GM12878 (cell line): ENCODE results near the gene MAPKAP1. TPM values are rescaled to one million over a fixed set of nuclear protein-coding genes. Genes with fewer than 3 reads are reported as not detected.
"Not testable (repeated sequence)": the region's sequence is repeated elsewhere in the genome, so short reads cannot be mapped to it uniquely, and the experiment has no call there.

Source experiments
- ATAC-seq: fragments of 200-7000 bp; cut with Tn5 transposase; 3 replicates; pipeline ENCODE4 v1.9.1; 2020; ENCODE audit warnings: mild to moderate bottlenecking, moderate library complexity
- BruUV-seq: library from RNA; stranded (reverse); fragments of 400-500 nt; replicated peaks from 2 replicates; lab custom pipeline; 2021; lab: Mats Ljungman, UMichigan
- CTCF ChIA-PET: fragments of 300-600 bp; sonication (Branson Sonifier 250); formaldehyde crosslinking; extraction: SDS; loops from one replicate; lab custom pipeline; 2021; ENCODE audit warnings: inconsistent platforms; lab: Yijun Ruan, JAX
- POLR2A ChIA-PET: fragments of 350-600 bp; formaldehyde crosslinking; extraction: SDS; loops from one replicate; lab custom pipeline; 2021; ENCODE audit warnings: inconsistent platforms; lab: Charles Lee
- RAD21 ChIA-PET: fragments of 300-600 bp; sonication (Branson Sonifier 250); formaldehyde crosslinking; loops from one replicate; lab custom pipeline; 2023; ENCODE audit warnings: antibody characterized with exemption; ENCODE audit not compliant: unreplicated experiment; lab: Charles Lee
- SMC1A ChIA-PET: fragments of 300-600 bp; sonication (Branson Sonifier 250); formaldehyde crosslinking; loops from one replicate; lab custom pipeline; 2023; ENCODE audit not compliant: unreplicated experiment, uncharacterized antibody; lab: Charles Lee
- DNase-seq: peaks from one replicate; pipeline ENCODE4 v3.0.0-alpha.2; 2011; ENCODE audit warnings: low read depth, low spot score
- FAIRE-seq: peaks from 3 replicates; lab custom pipeline; 2011; peaks lifted over from hg19 to GRCh38; lab: Jason Lieb, UNC
- H2AFZ ChIP-seq: 2 replicates; pipeline ENCODE4 v1.6.0; 2011; ENCODE audit warnings: low read depth, low read length, control low read depth; ENCODE audit not compliant: control insufficient read depth
- H3K27ac ChIP-seq: 2 replicates; pipeline ENCODE4 v1.5.1; 2011; ENCODE audit warnings: control low read depth; ENCODE audit not compliant: control insufficient read depth, insufficient read depth
- H3K27me3 ChIP-seq, 2 experiments: replicated peaks in 1 of 2; 2 replicates each; pipeline versions ENCODE4 v1.6.0 to v1.6.1; 2011; ENCODE audit warnings: low read length in 1 of 2; ENCODE audit not compliant: control insufficient read depth in 2 of 2, insufficient read depth in 2 of 2
- H3K36me3 ChIP-seq, 2 experiments: 2 replicates each; pipeline ENCODE4 v1.5.1; 2011; ENCODE audit warnings: low read length in 1 of 2; ENCODE audit not compliant: control insufficient read depth in 2 of 2, insufficient read depth in 2 of 2
- H3K4me1 ChIP-seq: 2 replicates; pipeline ENCODE4 v1.6.1; 2011; ENCODE audit warnings: mild to moderate bottlenecking, low read length, moderate library complexity, mixed read lengths; ENCODE audit not compliant: control insufficient read depth, insufficient read depth
- H3K4me2 ChIP-seq: 2 replicates; pipeline ENCODE4 v1.6.0; 2011; ENCODE audit warnings: control low read depth; ENCODE audit not compliant: control insufficient read depth, insufficient read depth
- H3K4me3 ChIP-seq: fragments of 200-600 bp; sonication (generic); 2 replicates; pipeline ENCODE4 v1.5.1; 2016
- H3K79me2 ChIP-seq: 2 replicates; pipeline ENCODE4 v1.6.0; 2011; ENCODE audit warnings: low read length; ENCODE audit not compliant: control insufficient read depth, insufficient read depth
- H3K9ac ChIP-seq: 2 replicates; pipeline ENCODE4 v1.8.0; 2011; ENCODE audit warnings: low read length, control low read depth, mixed read lengths; ENCODE audit not compliant: control insufficient read depth, insufficient read depth
- H3K9me3 ChIP-seq: replicated peaks from 3 replicates; pipeline ENCODE4 v1.5.1; 2011; ENCODE audit warnings: mild to moderate bottlenecking, low read length; ENCODE audit not compliant: control insufficient read depth, insufficient read depth
- H4K20me1 ChIP-seq: 2 replicates; pipeline ENCODE4 v1.6.0; 2011; ENCODE audit not compliant: control insufficient read depth, insufficient read depth
- KDM1A ChIP-seq: fragments of 200-600 bp; sonication (generic); IDR thresholded peaks from 2 replicates; pipeline ENCODE4 v1.6.1; 2016; ENCODE audit warnings: borderline replicate concordance
- NFIC ChIP-seq: IDR thresholded peaks from 2 replicates; pipeline ENCODE4 v1.6.1; 2012; ENCODE audit warnings: low read depth, mild to moderate bottlenecking, inconsistent platforms, low read length, moderate library complexity
- ZNF24 ChIP-seq: fragments of 450-650 bp; IDR thresholded peaks from 2 replicates; pipeline ENCODE4 v1.6.1; 2017; ENCODE audit warnings: antibody characterized with exemption, mild to moderate bottlenecking
- ZNF687 ChIP-seq: fragments of 450-650 bp; IDR thresholded peaks from 2 replicates; pipeline ENCODE4 v1.6.1; 2017; ENCODE audit warnings: mild to moderate bottlenecking, moderate library complexity
- WGBS: methylation state at CpG from one replicate; pipeline ENCODE4 v1.1.6; 2016; ENCODE audit warnings: low lambda C conversion rate; ENCODE audit not compliant: insufficient replicate concordance, insufficient coverage; ENCODE audit errors: missing lambda C conversion rate; 5-methylcytosine and 5-hydroxymethylcytosine counted together
- in situ Hi-C: fragments of 300-500 bp; cut with MboI; formaldehyde crosslinking; loops from 9 replicates; pipeline ENCODE4 v1.14.3; 2018; ENCODE audit warnings: mixed read lengths
- intact Hi-C: fragments of 100-400 bp; cut with micrococcal nuclease; formaldehyde crosslinking; loops from one replicate; pipeline ENCODE4 v1.14.2; 2022; ENCODE audit not compliant: unreplicated experiment
- polyA plus RNA-seq, 11 experiments: library from polyadenylated mRNA; depleted of rRNA in 4 of 11; unstranded in 6 of 11; stranded (reverse) in 5 of 11; fragments of >200 nt; fragmentation: Nextera tagmentation in 4 of 11; fragmentation: Illumina TruSeq in 1 of 11; extraction: Ambion mirVana in 4 of 11; extraction: Trizol in 1 of 11; gene quantifications; 1 replicate in 1 of 11; 2 replicates in 10 of 11; pipeline versions ENCODE4 v1.2.1 to v1.2.3, GENCODE V29; 2011 to 2016; ENCODE audit warnings: inconsistent platforms in 2 of 11, missing spikeins in 2 of 11, low read depth in 1 of 11
- total RNA-seq, 4 experiments: library from RNA; depleted of rRNA in 3 of 4; stranded (reverse); fragments of >200 nt in 3 of 4; fragmentation: Illumina TruSeq in 1 of 4; extraction: Trizol in 1 of 4; gene quantifications; 2 replicates each; pipeline versions ENCODE4 v1.2.1 to v1.2.3, GENCODE V29; 2013 to 2021

The MAPKAP1 gene
- total and polyA plus RNA-seq, 10 of the 15 experiments (the other 5 are each of a cell fraction or from before 2014, with no cell fraction given) = 5.1 to 188 (median 105) TPM

- no peak for TF ChIP-seq ZNF687
- no peak for TF ChIP-seq KDM1A
- TF ChIP-seq NFIC = no peak
Observed at GRCh38 chr9:125404733-125405132, 302.3 kb downstream of the MAPKAP1 start (continued).

GRCh38 chr9:125400725-125401716 is 306.0 kb downstream of the MAPKAP1 start:
- ChIA-PET CTCF (interaction anchor here (0.5 to 1.2 kb wide), 3 partner anchors 10 to 376 kb away, joined by 3 read pairs; no protein-coding TSS in a partner anchor), RAD21 (no interaction called here), POLR2A (no interaction called here), SMC1A (no interaction called here)
- no peaks in the 10 kb centered on the region for H3K36me3 ChIP-seq
- H3K4me1 ChIP-seq = no peaks in the 10 kb centered on the region
- no peak overlapping the region for H3K9ac ChIP-seq
- ATAC-seq = no peak
- WGBS = 39% methylated on average over 12 of the region's 12 CpGs
- H3K4me3 ChIP-seq = no peak overlapping the region
- no peaks in the 10 kb centered on the region for H3K9me3 ChIP-seq
- in situ Hi-C loops (no loop called here), intact Hi-C loops (no loop called here)
- no peaks in the 10 kb centered on the region for H4K20me1 ChIP-seq
- no peak for TF ChIP-seq ZNF24
- no peak for DNase-seq
- no peaks in the 10 kb centered on the region for H3K27me3 ChIP-seq
- H2AFZ ChIP-seq = no peak overlapping the region
- FAIRE-seq = no peak
- H3K4me2 ChIP-seq = no peak overlapping the region
- H3K79me2 ChIP-seq = no peaks in the 10 kb centered on the region
- H3K27ac ChIP-seq = no peak overlapping the region
- no TSS peak for BruUV-seq

- DNase-seq, ATAC-seq, H3K4me3 ChIP-seq, intact Hi-C loops, RAD21 ChIA-PET, H3K36me3 ChIP-seq, H3K79me2 ChIP-seq, H3K9me3 ChIP-seq, BruUV-seq, H2AFZ ChIP-seq, H3K4me1 ChIP-seq, in situ Hi-C loops, SMC1A ChIA-PET, H3K9ac ChIP-seq, H3K27me3 ChIP-seq, H4K20me1 ChIP-seq, H3K27ac ChIP-seq, POLR2A ChIA-PET, H3K4me2 ChIP-seq, FAIRE-seq: not testable (repeated sequence)
- 44% methylated on average over 8 of the region's 8 CpGs for WGBS
- CTCF ChIA-PET = interaction anchor here (0.7 kb wide), 1 partner anchor 11 kb away, joined by 3 read pairs; no protein-coding TSS in a partner anchor
Observed at GRCh38 chr9:125400232-125400631, 306.8 kb downstream of the MAPKAP1 start.
